ENCODE results near the gene EPB41L1. TPM values are rescaled to one million over a fixed set of nuclear protein-coding genes. Genes with fewer than 3 reads are reported as not detected.
A peak's percentile ranks its signal among the peaks of the same experiment; 100 is the strongest.

EPB41L1 gene
- total RNA-seq, 2 experiments from 2014 or later, result 0.28 TPM; not detected in 1

GRCh38 chr20:36170542-36171215 lies 16.1 kb downstream of the EPB41L1 start:
- peaks cover 14% of the 10 kb centered on the region for H3K27me3 Mint-ChIP-seq
- ATAC-seq (no peak), DNase-seq (no peak)
- H3K9me3 Mint-ChIP-seq (ENCODE audit: low read depth), result no peaks in the 10 kb centered on the region
- H3K27ac Mint-ChIP-seq, result no peak overlapping the region
- H3K4me3 Mint-ChIP-seq, result no peak overlapping the region
- CTCF ChIA-PET, result no interaction called here
- H3K36me3 Mint-ChIP-seq, result no peaks in the 10 kb centered on the region
- H3K4me1 Mint-ChIP-seq, result peaks cover 2% of the 10 kb centered on the region

- H3K27me3 Mint-ChIP-seq, result peaks cover 6% of the 10 kb centered on the region
- peaks cover 2% of the 10 kb centered on the region for H3K4me1 Mint-ChIP-seq
- no peaks in the 10 kb centered on the region for H3K9me3 Mint-ChIP-seq (ENCODE audit: low read depth)
- H3K36me3 Mint-ChIP-seq, result no peaks in the 10 kb centered on the region
- ATAC-seq, result peak; percentile 33
- DNase-seq, result peak; percentile 45
- CTCF ChIA-PET, result interaction anchor here (1.6 kb wide), 1 partner anchor 181 kb away, joined by 4 read pairs; no protein-coding TSS in a partner anchor
- no peak overlapping the region for H3K4me3 Mint-ChIP-seq
- no peak overlapping the region for H3K27ac Mint-ChIP-seq
Observed at GRCh38 chr20:36173451-36173933, 19.0 kb downstream of the EPB41L1 start.

GRCh38 chr20:36175016-36175415 lies 20.5 kb downstream of the EPB41L1 start:
- DNase-seq (no peak), ATAC-seq (no peak)
- peaks cover 6% of the 10 kb centered on the region for H3K27me3 Mint-ChIP-seq
- H3K27ac Mint-ChIP-seq, result no peak overlapping the region
- peaks cover 2% of the 10 kb centered on the region for H3K4me1 Mint-ChIP-seq
- CTCF ChIA-PET, result interaction anchor here (0.8 to 1.2 kb wide), 3 partner anchors 11 to 25 kb away, joined by 3 to 5 read pairs (median 3); no protein-coding TSS in a partner anchor
- H3K9me3 Mint-ChIP-seq (ENCODE audit: low read depth), result no peaks in the 10 kb centered on the region
- H3K36me3 Mint-ChIP-seq, result no peaks in the 10 kb centered on the region
- H3K4me3 Mint-ChIP-seq, result no peak overlapping the region

GRCh38 chr20:36175475-36175995 lies 21.0 kb downstream of the EPB41L1 start:
- H3K27ac Mint-ChIP-seq, result no peak overlapping the region
- H3K4me1 Mint-ChIP-seq, result peaks cover 2% of the 10 kb centered on the region
- H3K9me3 Mint-ChIP-seq (ENCODE audit: low read depth), result no peaks in the 10 kb centered on the region
- CTCF ChIA-PET, result no interaction called here
- H3K27me3 Mint-ChIP-seq, result peaks cover 6% of the 10 kb centered on the region
- no peak overlapping the region for H3K4me3 Mint-ChIP-seq
- ATAC-seq, result no peak
- DNase-seq, result no peak
- H3K36me3 Mint-ChIP-seq, result no peaks in the 10 kb centered on the region

GRCh38 chr20:36177716-36178115 lies 23.2 kb downstream of the EPB41L1 start:
- no peak for DNase-seq
- no peak for ATAC-seq
- Mint-ChIP-seq H3K4me3 (no peak overlapping the region), H3K27me3 (peaks cover 6% of the 10 kb centered on the region), H3K27ac (no peak overlapping the region), H3K36me3 (no peaks in the 10 kb centered on the region), H3K4me1 (peaks cover 10% of the 10 kb centered on the region), H3K9me3 (ENCODE audit: low read depth) (no peaks in the 10 kb centered on the region)
- CTCF ChIA-PET, result interaction anchor here (1.1 to 1.6 kb wide), 2 partner anchors 16 to 25 kb away, joined by 3 read pairs; no protein-coding TSS in a partner anchor

GRCh38 chr20:36179170-36179945 lies 24.8 kb downstream of the EPB41L1 start:
- Mint-ChIP-seq H3K27me3 (no peaks in the 10 kb centered on the region), H3K27ac (no peak overlapping the region), H3K36me3 (no peaks in the 10 kb centered on the region), H3K4me3 (no peak overlapping the region), H3K9me3 (ENCODE audit: low read depth) (no peaks in the 10 kb centered on the region), H3K4me1 (peaks cover 7% of the 10 kb centered on the region)
- CTCF ChIA-PET, result interaction anchor here (0.9 to 2.6 kb wide), 3 partner anchors 20 to 186 kb away, joined by 3 to 6 read pairs (median 3); no protein-coding TSS in a partner anchor
- DNase-seq, result no peak
- no peak for ATAC-seq

- Mint-ChIP-seq H3K27ac (no peak overlapping the region), H3K36me3 (no peaks in the 10 kb centered on the region), H3K9me3 (ENCODE audit: low read depth) (no peaks in the 10 kb centered on the region), H3K4me3 (no peak overlapping the region), H3K4me1 (peaks cover 7% of the 10 kb centered on the region), H3K27me3 (no peaks in the 10 kb centered on the region)
- CTCF ChIA-PET, result interaction anchor here (1.3 to 2.6 kb wide), 2 partner anchors 19 to 187 kb away, joined by 3 to 6 read pairs; no protein-coding TSS in a partner anchor
- DNase-seq, result no peak
- no peak for ATAC-seq
Observed at GRCh38 chr20:36180323-36180722, 25.8 kb downstream of the EPB41L1 start.

- CTCF ChIA-PET, result interaction anchor here (1.6 kb wide), 1 partner anchor 190 kb away, joined by 3 read pairs; no protein-coding TSS in a partner anchor
- ATAC-seq (peak; percentile 42), DNase-seq (peak; percentile 43)
- H3K4me1 Mint-ChIP-seq, result peaks cover 7% of the 10 kb centered on the region
- no peaks in the 10 kb centered on the region for H3K36me3 Mint-ChIP-seq
- H3K9me3 Mint-ChIP-seq (ENCODE audit: low read depth), result no peaks in the 10 kb centered on the region
- no peaks in the 10 kb centered on the region for H3K27me3 Mint-ChIP-seq
- no peak overlapping the region for H3K4me3 Mint-ChIP-seq
- no peak overlapping the region for H3K27ac Mint-ChIP-seq
Observed at GRCh38 chr20:36181934-36182603, 27.5 kb downstream of the EPB41L1 start.

GRCh38 chr20:36182604-36183154 lies 28.1 kb downstream of the EPB41L1 start:
- no peaks in the 10 kb centered on the region for H3K27me3 Mint-ChIP-seq
- CTCF ChIA-PET, result interaction anchor here (1.6 kb wide), 1 partner anchor 190 kb away, joined by 3 read pairs; no protein-coding TSS in a partner anchor
- H3K9me3 Mint-ChIP-seq (ENCODE audit: low read depth), result no peaks in the 10 kb centered on the region
- no peak overlapping the region for H3K27ac Mint-ChIP-seq
- peaks cover 7% of the 10 kb centered on the region for H3K4me1 Mint-ChIP-seq
- H3K36me3 Mint-ChIP-seq, result no peaks in the 10 kb centered on the region
- DNase-seq (no peak), ATAC-seq (no peak)
- no peak overlapping the region for H3K4me3 Mint-ChIP-seq

GRCh38 chr20:36183155-36183944 lies 28.8 kb downstream of the EPB41L1 start:
- Mint-ChIP-seq H3K4me1 (peaks cover 7% of the 10 kb centered on the region), H3K27ac (no peak overlapping the region), H3K36me3 (no peaks in the 10 kb centered on the region), H3K9me3 (ENCODE audit: low read depth) (no peaks in the 10 kb centered on the region), H3K27me3 (no peaks in the 10 kb centered on the region), H3K4me3 (no peak overlapping the region)
- CTCF ChIA-PET, result interaction anchor here (1.3 to 1.7 kb wide), 2 partner anchors 16 to 19 kb away, joined by 5 to 6 read pairs; no protein-coding TSS in a partner anchor
- ATAC-seq (no peak), DNase-seq (no peak)

- no peak for DNase-seq
- CTCF ChIA-PET, result interaction anchor here (0.9 to 1.7 kb wide), 4 partner anchors 11 to 194 kb away, joined by 3 to 6 read pairs (median 4); no protein-coding TSS in a partner anchor
- Mint-ChIP-seq H3K36me3 (no peaks in the 10 kb centered on the region), H3K27me3 (no peaks in the 10 kb centered on the region), H3K4me1 (peaks cover 7% of the 10 kb centered on the region), H3K27ac (no peak overlapping the region), H3K4me3 (no peak overlapping the region), H3K9me3 (ENCODE audit: low read depth) (no peaks in the 10 kb centered on the region)
- ATAC-seq, result no peak
Observed at GRCh38 chr20:36184816-36185776, 30.6 kb downstream of the EPB41L1 start.
